Peyer's patch (tissue), 4 donors: ENCODE data around the gene IRF5.

Experiments
- CTCF ChIP-seq, 6 experiments: fragments of 450-650 bp in 4 of 6; fragments of 200-600 bp in 2 of 6; sonication (generic) in 1 of 6; IDR thresholded peaks; one replicate each; pipeline ENCODE4 v1.5.1; 2017 to 2019; ENCODE audit warnings: antibody characterized with exemption in 6 of 6, mild to moderate bottlenecking in 3 of 6, moderate library complexity in 1 of 6
- POLR2A ChIP-seq, 2 donors: fragments of 450-650 bp; IDR thresholded peaks; one replicate each; pipeline ENCODE4 v1.5.1; 2017; ENCODE audit warnings: antibody characterized with exemption in 2 of 2, mild to moderate bottlenecking in 2 of 2, moderate library complexity in 2 of 2

GRCh38 chr7:128931965-128932861, 5.5 kb upstream of the IRF5 start:
- TF ChIP-seq POLR2A (IDR thresholded peaks at IDR 0.05) (no peak), CTCF (IDR thresholded peaks at IDR 0.05) (no peak)
